Esophagus squamous epithelium (tissue), 4 donors: Measurements from ENCODE around the gene MRAS.

ENCODE experiments used
- POLR2A ChIP-seq, 4 donors: fragments of 450-650 bp; IDR thresholded peaks; one replicate each; pipeline ENCODE4 v1.6.1; 2017; ENCODE audit warnings: antibody characterized with exemption in 4 of 4, mild to moderate bottlenecking in 4 of 4, moderate library complexity in 3 of 4
- TF ChIP-seq, protein P1 (sequence below), 6 experiments: fragments of 450-650 bp in 4 of 6; fragments of 200-600 bp in 2 of 6; sonication (generic) in 2 of 6; IDR thresholded peaks; one replicate each; pipeline ENCODE4 v1.5.1; 2016 to 2019; ENCODE audit warnings: antibody characterized with exemption in 6 of 6, mild to moderate bottlenecking in 4 of 6, moderate library complexity in 4 of 6

DNA sequence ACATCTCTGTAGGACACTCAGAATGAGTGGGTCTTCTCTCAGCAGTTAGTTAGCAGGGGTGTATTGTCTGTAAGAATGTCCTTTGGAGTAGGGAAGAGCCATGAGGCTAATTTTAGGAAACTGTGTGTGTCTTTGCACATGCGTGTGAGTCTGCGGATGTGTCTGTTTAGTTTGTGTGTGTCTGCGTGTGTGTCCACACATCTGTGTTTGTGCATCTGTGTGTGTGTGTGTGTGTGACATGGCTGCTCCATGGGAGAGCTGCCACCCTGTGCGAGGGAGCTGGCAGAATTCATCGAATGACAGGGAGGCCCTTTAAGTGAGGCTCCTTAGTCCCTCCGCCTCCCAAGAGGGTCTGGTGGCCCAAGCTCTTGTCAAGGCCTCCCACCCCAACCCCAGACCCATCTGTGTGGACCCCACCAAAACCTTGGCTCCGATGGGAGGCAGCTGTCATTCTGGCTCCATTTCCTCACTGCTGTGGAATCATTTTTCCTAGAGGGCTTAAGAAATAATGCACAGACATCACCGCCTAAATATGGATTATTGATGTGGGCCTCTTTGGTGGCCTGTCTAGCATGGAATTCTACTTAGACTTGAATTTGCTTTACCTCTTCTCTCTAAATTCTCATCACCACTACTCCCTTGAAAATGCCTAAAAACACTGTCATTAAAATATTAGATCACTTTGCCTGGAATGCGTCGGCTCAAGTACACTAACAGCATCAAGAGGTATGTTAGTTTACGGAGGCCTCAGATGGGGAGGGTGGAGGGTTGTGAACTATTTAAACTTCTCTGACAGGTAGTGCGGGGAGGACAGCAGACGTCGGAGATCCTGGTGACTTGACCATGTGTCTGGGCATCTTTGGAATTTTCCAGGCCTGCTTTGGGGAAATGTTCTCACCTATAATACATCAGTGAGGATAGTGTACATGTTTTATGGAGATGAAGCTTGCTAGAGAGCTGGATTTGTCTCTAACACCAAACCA, 95.4 kb downstream of the MRAS start:
- TF ChIP-seq POLR2A (IDR thresholded peaks at IDR 0.05), result no peak
- TF ChIP-seq, protein P1, sequence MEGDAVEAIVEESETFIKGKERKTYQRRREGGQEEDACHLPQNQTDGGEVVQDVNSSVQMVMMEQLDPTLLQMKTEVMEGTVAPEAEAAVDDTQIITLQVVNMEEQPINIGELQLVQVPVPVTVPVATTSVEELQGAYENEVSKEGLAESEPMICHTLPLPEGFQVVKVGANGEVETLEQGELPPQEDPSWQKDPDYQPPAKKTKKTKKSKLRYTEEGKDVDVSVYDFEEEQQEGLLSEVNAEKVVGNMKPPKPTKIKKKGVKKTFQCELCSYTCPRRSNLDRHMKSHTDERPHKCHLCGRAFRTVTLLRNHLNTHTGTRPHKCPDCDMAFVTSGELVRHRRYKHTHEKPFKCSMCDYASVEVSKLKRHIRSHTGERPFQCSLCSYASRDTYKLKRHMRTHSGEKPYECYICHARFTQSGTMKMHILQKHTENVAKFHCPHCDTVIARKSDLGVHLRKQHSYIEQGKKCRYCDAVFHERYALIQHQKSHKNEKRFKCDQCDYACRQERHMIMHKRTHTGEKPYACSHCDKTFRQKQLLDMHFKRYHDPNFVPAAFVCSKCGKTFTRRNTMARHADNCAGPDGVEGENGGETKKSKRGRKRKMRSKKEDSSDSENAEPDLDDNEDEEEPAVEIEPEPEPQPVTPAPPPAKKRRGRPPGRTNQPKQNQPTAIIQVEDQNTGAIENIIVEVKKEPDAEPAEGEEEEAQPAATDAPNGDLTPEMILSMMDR (IDR thresholded peaks at IDR 0.05), result no peak
